Measurements from ENCODE around the gene EFNB1.

Gene EFNB1

DNA sequence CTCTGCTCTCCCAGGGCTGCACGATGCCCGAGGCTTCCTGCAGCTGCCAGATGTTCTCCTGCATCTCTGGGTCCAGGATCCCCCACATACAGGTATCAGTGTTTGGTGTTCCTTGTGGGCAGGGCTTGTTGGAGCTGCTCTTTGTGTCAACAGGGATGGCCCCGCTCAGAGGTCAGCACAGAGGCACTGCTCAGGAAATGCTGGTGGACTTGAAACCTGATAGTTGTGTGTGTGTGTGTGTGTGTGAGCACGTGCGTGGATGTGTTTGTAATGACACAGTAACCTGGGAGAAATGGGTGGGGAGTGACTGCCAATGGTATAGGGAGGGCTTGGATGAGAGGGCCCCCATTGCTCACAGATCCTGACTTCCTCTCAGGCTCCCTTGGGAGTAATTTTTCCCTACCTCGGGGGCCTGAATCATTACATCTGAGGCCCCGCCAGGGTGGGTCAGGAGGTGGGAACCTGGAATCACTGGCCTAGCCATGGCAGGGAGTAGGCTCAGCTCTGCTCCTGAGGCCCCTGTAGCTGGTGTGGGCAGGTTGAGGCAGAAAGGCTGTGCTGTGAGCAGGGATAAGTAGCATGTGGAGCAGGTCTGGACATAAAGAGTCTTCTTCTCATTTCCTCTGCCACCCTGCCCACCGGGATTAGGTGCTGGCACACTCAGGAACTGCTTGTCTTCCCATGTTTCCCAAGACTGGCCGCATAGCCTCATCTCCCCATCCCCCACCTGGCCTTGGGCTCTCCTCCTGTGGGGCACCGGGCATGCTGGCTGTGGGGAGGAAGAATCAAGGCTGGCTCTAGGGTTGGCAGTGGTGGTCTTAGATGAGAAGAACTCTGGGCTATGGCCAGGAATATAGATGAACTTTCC lies 2.5 kb upstream of the EFNB1 start:
- no peaks in the 10 kb centered on the region for H3K36me3 Mint-ChIP-seq (ENCODE audit: low read depth)
- peaks cover 72% of the 10 kb centered on the region for H3K4me1 Mint-ChIP-seq
- no peak overlapping the region for H3K27ac Mint-ChIP-seq
- no peak overlapping the region for H3K4me3 Mint-ChIP-seq
- no peak for DNase-seq
- no peak for TF ChIP-seq CTCF (IDR thresholded peaks at IDR 0.05)
- peaks cover 6% of the 10 kb centered on the region for H3K27me3 Mint-ChIP-seq (ENCODE audit: low read depth, poor library complexity)
- peaks cover 48% of the 10 kb centered on the region for H3K9me3 Mint-ChIP-seq

- Mint-ChIP-seq H3K27ac (no peak overlapping the region), H3K36me3 (ENCODE audit: low read depth) (no peaks in the 10 kb centered on the region), H3K27me3 (ENCODE audit: low read depth, poor library complexity) (peaks cover 6% of the 10 kb centered on the region), H3K9me3 (peaks cover 51% of the 10 kb centered on the region), H3K4me3 (no peak overlapping the region), H3K4me1 (peaks cover 73% of the 10 kb centered on the region)
- no peak for DNase-seq
- no peak for TF ChIP-seq CTCF (IDR thresholded peaks at IDR 0.05)
These were observed 1.6 kb upstream of the EFNB1 start for GRCh38 chrX:68827256-68827655.

DNA sequence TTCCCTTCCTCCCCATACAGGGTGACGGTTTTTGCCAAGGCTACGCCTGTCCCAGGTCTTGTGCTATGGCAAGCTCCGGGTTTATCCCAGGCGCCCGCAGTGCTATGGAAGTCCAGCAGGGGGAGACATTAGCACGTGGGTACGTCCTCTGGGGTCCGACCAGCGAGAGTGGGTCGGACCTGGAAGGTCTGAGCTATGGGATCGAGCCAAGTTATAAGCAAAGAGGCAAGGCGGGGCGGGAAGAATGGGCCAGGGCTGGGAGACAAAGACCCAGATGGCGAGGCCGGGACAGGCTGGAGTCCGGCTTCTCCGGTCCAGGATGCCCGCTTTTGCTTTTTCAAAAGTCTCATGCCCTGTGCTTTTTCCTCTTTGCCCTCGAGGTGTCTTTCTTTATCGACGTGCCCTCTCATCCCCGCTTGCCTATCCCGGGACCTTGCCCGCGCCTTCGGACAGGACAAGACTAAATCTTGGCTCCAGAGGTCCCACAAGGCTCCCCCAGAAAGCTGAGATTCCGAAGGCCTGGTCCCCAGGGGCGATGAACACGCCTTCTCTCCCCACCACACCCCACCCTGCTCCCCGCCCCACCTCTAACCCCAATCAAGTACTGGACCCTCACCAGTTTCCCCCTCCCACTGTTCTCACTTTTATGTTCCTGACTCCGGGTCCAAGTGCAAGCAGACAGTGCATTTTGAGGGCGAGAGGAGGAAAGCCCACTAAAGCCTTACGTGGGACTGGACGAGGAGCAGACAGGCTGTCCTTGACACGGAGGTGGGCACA lies 785 bp upstream of the EFNB1 start:
- Mint-ChIP-seq H3K4me3 (peak overlapping the region; percentile 96), H3K9me3 (peaks cover 46% of the 10 kb centered on the region), H3K27ac (peak overlapping the region; percentile 94), H3K36me3 (ENCODE audit: low read depth) (no peaks in the 10 kb centered on the region), H3K4me1 (peaks cover 70% of the 10 kb centered on the region), H3K27me3 (ENCODE audit: low read depth, poor library complexity) (peaks cover 6% of the 10 kb centered on the region)
- peak; percentile 87 for DNase-seq
- peak; percentile 77 for TF ChIP-seq CTCF (IDR thresholded peaks at IDR 0.05)

GRCh38 chrX:68829582-68830418 lies 979 bp downstream of the EFNB1 start:
- Mint-ChIP-seq H3K36me3 (ENCODE audit: low read depth) (no peaks in the 10 kb centered on the region), H3K9me3 (peaks cover 46% of the 10 kb centered on the region), H3K27me3 (ENCODE audit: low read depth, poor library complexity) (peaks cover 6% of the 10 kb centered on the region), H3K4me3 (peak overlapping the region; percentile 96), H3K27ac (no peak overlapping the region), H3K4me1 (peaks cover 65% of the 10 kb centered on the region)
- DNase-seq, result no peak
- no peak for TF ChIP-seq CTCF (IDR thresholded peaks at IDR 0.05)

DNA sequence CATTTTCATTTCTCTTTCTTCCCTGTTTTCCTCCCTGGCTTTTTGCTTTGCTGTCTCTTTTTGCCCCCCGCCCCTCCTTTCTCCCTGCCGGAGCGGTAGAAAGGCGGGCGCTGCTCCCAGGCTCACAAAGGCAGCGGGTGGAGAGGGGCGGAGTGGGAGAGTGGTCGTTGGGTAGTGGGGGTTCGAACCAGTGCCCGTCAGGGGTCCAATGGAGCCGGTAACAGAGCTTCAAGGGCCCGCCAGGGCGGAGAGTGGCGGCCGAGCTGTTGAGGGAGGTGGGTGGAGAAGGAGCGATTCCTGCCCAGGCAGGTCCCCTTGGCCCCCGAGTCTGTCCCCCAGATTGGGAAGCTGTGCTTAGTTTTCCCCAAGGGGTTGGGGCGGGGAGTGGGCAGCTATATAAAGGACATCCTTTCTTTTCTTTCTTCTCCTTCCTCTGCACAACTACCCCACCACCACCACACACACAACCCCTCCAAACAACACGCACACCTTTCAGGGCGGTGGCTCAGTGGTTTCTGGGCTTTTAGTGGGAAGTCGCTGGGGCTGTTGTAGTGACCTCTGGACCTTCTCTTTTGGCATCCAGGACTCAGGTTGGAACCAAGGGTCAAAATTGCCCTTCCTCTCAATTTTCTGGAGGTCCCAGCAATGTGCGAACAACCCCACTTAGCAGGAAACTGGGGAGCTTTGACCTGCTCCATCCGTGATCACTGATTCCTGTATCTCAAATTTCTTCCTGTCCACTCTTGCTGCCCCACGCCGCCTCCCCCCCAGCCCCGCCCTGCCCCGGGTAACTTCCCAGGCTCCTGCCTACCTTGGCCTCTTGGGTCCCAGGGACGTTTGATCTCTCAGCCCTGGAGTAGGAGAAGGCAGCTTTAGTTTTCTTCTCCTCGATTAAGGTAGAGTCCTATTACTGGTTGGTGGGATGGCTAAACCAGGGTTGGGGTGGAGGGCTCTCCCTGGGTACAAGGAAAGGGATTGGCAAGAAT lies 1.9 kb downstream of the EFNB1 start:
- DNase-seq, result no peak
- TF ChIP-seq CTCF (IDR thresholded peaks at IDR 0.05), result no peak
- peak overlapping the region; percentile 64 for H3K27ac Mint-ChIP-seq
- H3K4me3 Mint-ChIP-seq, result peak overlapping the region; percentile 96
- peaks cover 39% of the 10 kb centered on the region for H3K9me3 Mint-ChIP-seq
- H3K36me3 Mint-ChIP-seq (ENCODE audit: low read depth), result no peaks in the 10 kb centered on the region
- peaks cover 59% of the 10 kb centered on the region for H3K4me1 Mint-ChIP-seq
- H3K27me3 Mint-ChIP-seq (ENCODE audit: low read depth, poor library complexity), result peaks cover 3% of the 10 kb centered on the region

Data from nephron progenitor cell (in vitro differentiated cells).